ENCODE data around the gene RAVER1.

DNA sequence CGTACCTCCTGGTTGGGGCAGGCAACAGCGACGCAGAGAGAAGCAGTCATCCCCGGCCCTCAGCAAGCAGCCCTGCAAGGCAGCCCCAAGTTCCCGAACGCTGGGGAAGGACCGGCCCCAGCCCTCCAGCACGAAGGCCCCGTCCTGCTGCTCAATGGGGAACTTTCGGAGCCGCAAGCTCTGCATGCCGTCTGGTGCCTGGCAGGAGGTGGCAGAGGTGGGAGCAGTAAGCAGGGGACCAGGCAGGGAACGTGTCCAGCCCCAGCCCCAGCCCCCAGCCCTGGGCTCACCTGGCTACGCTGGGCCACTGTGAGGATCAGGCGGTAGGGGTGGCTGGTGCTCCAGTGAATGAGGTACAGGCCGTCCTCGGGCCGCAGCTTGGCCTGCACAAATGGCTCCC lies 28.9 kb upstream of the RAVER1 start:
- TF ChIP-seq, protein P1, sequence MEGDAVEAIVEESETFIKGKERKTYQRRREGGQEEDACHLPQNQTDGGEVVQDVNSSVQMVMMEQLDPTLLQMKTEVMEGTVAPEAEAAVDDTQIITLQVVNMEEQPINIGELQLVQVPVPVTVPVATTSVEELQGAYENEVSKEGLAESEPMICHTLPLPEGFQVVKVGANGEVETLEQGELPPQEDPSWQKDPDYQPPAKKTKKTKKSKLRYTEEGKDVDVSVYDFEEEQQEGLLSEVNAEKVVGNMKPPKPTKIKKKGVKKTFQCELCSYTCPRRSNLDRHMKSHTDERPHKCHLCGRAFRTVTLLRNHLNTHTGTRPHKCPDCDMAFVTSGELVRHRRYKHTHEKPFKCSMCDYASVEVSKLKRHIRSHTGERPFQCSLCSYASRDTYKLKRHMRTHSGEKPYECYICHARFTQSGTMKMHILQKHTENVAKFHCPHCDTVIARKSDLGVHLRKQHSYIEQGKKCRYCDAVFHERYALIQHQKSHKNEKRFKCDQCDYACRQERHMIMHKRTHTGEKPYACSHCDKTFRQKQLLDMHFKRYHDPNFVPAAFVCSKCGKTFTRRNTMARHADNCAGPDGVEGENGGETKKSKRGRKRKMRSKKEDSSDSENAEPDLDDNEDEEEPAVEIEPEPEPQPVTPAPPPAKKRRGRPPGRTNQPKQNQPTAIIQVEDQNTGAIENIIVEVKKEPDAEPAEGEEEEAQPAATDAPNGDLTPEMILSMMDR (IDR thresholded peaks at IDR 0.05 in 4 of 5, conservative IDR thresholded peaks at IDR 0.05 in 1 of 5): no peak
- no peak for TF ChIP-seq POLR2A (IDR thresholded peaks at IDR 0.05)

Measured in gastrocnemius medialis (tissue), 4 donors.